SK-N-SH treated with all-trans-retinoic acid at 6 μM for 48 hours (cell line): Measurements from ENCODE around the gene UGT1A9.

Experiments used
- ATAC-seq: fragments of 200-7000 bp; cut with Tn5 transposase; 3 replicates; pipeline ENCODE4 v1.9.1; 2020; ENCODE audit warnings: mild to moderate bottlenecking, moderate library complexity
- ARNTL ChIP-seq: fragments of 450-650 bp; formaldehyde crosslinking; IDR thresholded peaks from 2 replicates; pipeline ENCODE4 v1.5.0; 2020; ENCODE audit warnings: low read depth, mild to moderate bottlenecking, moderate library complexity, borderline replicate concordance
- CREB5 ChIP-seq: fragments of 250-450 bp; sonication (Bioruptor Pico); IDR thresholded peaks from 2 replicates; pipeline ENCODE4 v1.5.1; 2020; ENCODE audit warnings: low read depth, mild to moderate bottlenecking, moderate library complexity
- CSDC2 ChIP-seq: fragments of 250-450 bp; sonication (Bioruptor Pico); IDR thresholded peaks from 2 replicates; pipeline ENCODE4 v1.5.0; 2020; ENCODE audit warnings: mild to moderate bottlenecking, moderate library complexity
- CSRNP3 ChIP-seq: fragments of 250-450 bp; sonication (Bioruptor Pico); IDR thresholded peaks from 2 replicates; pipeline ENCODE4 v1.5.1; 2021; ENCODE audit warnings: mild to moderate bottlenecking, moderate library complexity
- ESRRG ChIP-seq: fragments of 250-450 bp; sonication (Bioruptor Pico); IDR thresholded peaks from 2 replicates; pipeline ENCODE4 v1.6.1; 2021; ENCODE audit warnings: mild to moderate bottlenecking
- GLIS3 ChIP-seq: fragments of 250-450 bp; sonication (Bioruptor Pico); IDR thresholded peaks from 2 replicates; pipeline ENCODE4 v1.5.0; 2020; ENCODE audit warnings: mild to moderate bottlenecking, moderate library complexity
- ISL1 ChIP-seq: fragments of 250-450 bp; sonication (Bioruptor Pico); IDR thresholded peaks from 2 replicates; pipeline ENCODE4 v2.1.2; 2022; ENCODE audit warnings: mild to moderate bottlenecking, moderate library complexity
- OSR1 ChIP-seq: fragments of 250-450 bp; sonication (Bioruptor Pico); IDR thresholded peaks from 2 replicates; pipeline ENCODE4 v1.8.0; 2022; ENCODE audit warnings: moderate library complexity, mild to moderate bottlenecking, inconsistent platforms
- PATZ1 ChIP-seq: fragments of 250-450 bp; sonication (Bioruptor Pico); IDR thresholded peaks from 2 replicates; pipeline ENCODE4 v1.8.0; 2020; ENCODE audit warnings: mild to moderate bottlenecking, moderate library complexity, borderline replicate concordance
- POU6F1 ChIP-seq: fragments of 250-450 bp; sonication (Bioruptor Pico); IDR thresholded peaks from 2 replicates; pipeline ENCODE4 v1.8.0; 2021; ENCODE audit warnings: low read depth, mild to moderate bottlenecking, moderate library complexity, borderline replicate concordance
- PPARA ChIP-seq: fragments of 250-450 bp; sonication (Bioruptor Pico); IDR thresholded peaks from 2 replicates; pipeline ENCODE4 v1.5.0; 2020; ENCODE audit warnings: mild to moderate bottlenecking, borderline replicate concordance
- RARB ChIP-seq: fragments of 250-450 bp; sonication (Bioruptor Pico); IDR thresholded peaks from 2 replicates; pipeline ENCODE4 v1.8.0; 2021; ENCODE audit warnings: mild to moderate bottlenecking, moderate library complexity
- SNAI2 ChIP-seq: fragments of 250-450 bp; sonication (Bioruptor Pico); IDR thresholded peaks from 2 replicates; pipeline ENCODE4 v1.5.0; 2020; ENCODE audit warnings: mild to moderate bottlenecking, moderate library complexity
- TCF4 ChIP-seq: fragments of 250-450 bp; sonication (Bioruptor Pico); IDR thresholded peaks from 2 replicates; pipeline ENCODE4 v1.8.0; 2021; ENCODE audit warnings: mild to moderate bottlenecking, moderate library complexity, borderline replicate concordance
- TOX ChIP-seq: fragments of 250-450 bp; sonication (Bioruptor Pico); IDR thresholded peaks from 2 replicates; pipeline ENCODE4 v1.8.0; 2021; ENCODE audit warnings: mild to moderate bottlenecking, moderate library complexity, borderline replicate concordance
- ZC3H10 ChIP-seq: fragments of 250-450 bp; sonication (Bioruptor Pico); IDR thresholded peaks from 2 replicates; pipeline ENCODE4 v1.5.1; 2021; ENCODE audit warnings: mild to moderate bottlenecking, moderate library complexity
- ZFP3 ChIP-seq: fragments of 250-450 bp; sonication (Bioruptor Pico); IDR thresholded peaks from 2 replicates; pipeline ENCODE4 v1.5.0; 2020; ENCODE audit warnings: mild to moderate bottlenecking, moderate library complexity
- ZFP30 ChIP-seq: fragments of 450-650 bp; formaldehyde crosslinking; IDR thresholded peaks from 2 replicates; pipeline ENCODE4 v1.5.0; 2022; ENCODE audit warnings: mild to moderate bottlenecking, moderate library complexity
- ZNF565 ChIP-seq: fragments of 450-650 bp; formaldehyde crosslinking; conservative IDR thresholded peaks from 2 replicates; pipeline ENCODE4 v1.5.0; 2020; ENCODE audit warnings: low read depth, mild to moderate bottlenecking, moderate library complexity
- ZNF70 ChIP-seq: fragments of 450-650 bp; formaldehyde crosslinking; IDR thresholded peaks from 2 replicates; pipeline ENCODE4 v1.5.0; 2020; ENCODE audit warnings: mild to moderate bottlenecking, moderate library complexity
- ZNF8 ChIP-seq: fragments of 450-650 bp; formaldehyde crosslinking; IDR thresholded peaks from 2 replicates; pipeline ENCODE4 v1.5.0; 2020; ENCODE audit warnings: mild to moderate bottlenecking, moderate library complexity

UGT1A9 gene

GRCh38 chr2:233758141-233758540 lies 86.4 kb downstream of the UGT1A9 start:
- TF ChIP-seq ESRRG (CRISPR knock-in tag) (no peak), GLIS3 (CRISPR knock-in tag) (no peak), PPARA (CRISPR knock-in tag) (no peak), SNAI2 (CRISPR knock-in tag) (no peak)
- ATAC-seq, result no peak

GRCh38 chr2:233758849-233759248 lies 87.2 kb downstream of the UGT1A9 start:
- TF ChIP-seq ZNF565 (CRISPR knock-in tag) (no peak), PATZ1 (CRISPR knock-in tag) (peak; percentile 55; the same call in 1 of the 2 replicates), SNAI2 (CRISPR knock-in tag) (peak; percentile 58; the same call in 1 of the 2 replicates), ESRRG (CRISPR knock-in tag) (0 out of 2 replicates have a peak, but pooled peaks have one; percentile 5), ZFP3 (CRISPR knock-in tag) (peak; percentile 51; the same call in 1 of the 2 replicates), ISL1 (CRISPR knock-in tag) (peak; percentile 90), CSDC2 (CRISPR knock-in tag) (peak; percentile 94), OSR1 (CRISPR knock-in tag) (no peak), ARNTL (CRISPR knock-in tag) (no peak), POU6F1 (CRISPR knock-in tag) (no peak), ZNF8 (CRISPR knock-in tag) (peak; percentile 91), RARB (no peak), CSRNP3 (peak; percentile 57; the same call in 1 of the 2 replicates), ZC3H10 (CRISPR knock-in tag) (no peak), PPARA (CRISPR knock-in tag) (no peak), CREB5 (CRISPR knock-in tag) (peak; percentile 29; the same call in 1 of the 2 replicates)
- ATAC-seq, result no peak

- TF ChIP-seq PATZ1 (CRISPR knock-in tag), result no peak
- no peak for TF ChIP-seq TOX (CRISPR knock-in tag)
- no peak for TF ChIP-seq RARB
- no peak for TF ChIP-seq TCF4 (CRISPR knock-in tag)
- TF ChIP-seq PPARA (CRISPR knock-in tag), result no peak
- no peak for TF ChIP-seq CSDC2 (CRISPR knock-in tag)
- no peak for TF ChIP-seq ZFP30 (CRISPR knock-in tag)
- TF ChIP-seq CSRNP3, result no peak
- TF ChIP-seq ARNTL (CRISPR knock-in tag), result no peak
- TF ChIP-seq ZNF565 (CRISPR knock-in tag), result no peak
- no peak for TF ChIP-seq ZNF70 (CRISPR knock-in tag)
- TF ChIP-seq OSR1 (CRISPR knock-in tag), result no peak
- no peak for TF ChIP-seq CREB5 (CRISPR knock-in tag)
- no peak for ATAC-seq
Measured at GRCh38 chr2:233760043-233760442, 88.3 kb downstream of the UGT1A9 start, which contains the start of gene UGT1A1. Gene UGT1A1, plus strand, starts transcription at chr2:233760270. Its CDS starts 18 bp downstream, at chr2:233760288.
